WTC11 (cell line): ENCODE results near the gene ZSWIM2.

Source experiments
- ARID4B ChIP-seq: sonication (generic); formaldehyde crosslinking; IDR thresholded peaks from 2 replicates; pipeline ENCODE4 v1.8.0; 2023; ENCODE audit warnings: missing genetic modification reagents, mild to moderate bottlenecking, borderline replicate concordance
- ATF2 ChIP-seq: sonication (generic); formaldehyde crosslinking; IDR thresholded peaks from 2 replicates; pipeline ENCODE4 v1.8.1; 2022; ENCODE audit warnings: low read depth, missing genetic modification reagents, borderline replicate concordance
- CTCF ChIP-seq: fragments of 200-600 bp; IDR thresholded peaks from 2 replicates; pipeline ENCODE4 v1.8.0; 2022; ENCODE audit warnings: antibody characterized with exemption
- ETV6 ChIP-seq: sonication (generic); formaldehyde crosslinking; IDR thresholded peaks from 2 replicates; pipeline ENCODE4 v1.8.1; 2022; ENCODE audit warnings: mild to moderate bottlenecking, missing genetic modification reagents
- FOXP4 ChIP-seq: sonication (generic); formaldehyde crosslinking; IDR thresholded peaks from 2 replicates; pipeline ENCODE4 v1.8.0; 2022; ENCODE audit warnings: mild to moderate bottlenecking, missing genetic modification reagents
- JUN ChIP-seq: sonication (generic); formaldehyde crosslinking; IDR thresholded peaks from 2 replicates; pipeline ENCODE4 v1.8.0; 2023; ENCODE audit warnings: mild to moderate bottlenecking, missing genetic modification reagents
- MYBL2 ChIP-seq: sonication (generic); formaldehyde crosslinking; IDR thresholded peaks from 2 replicates; pipeline ENCODE4 v1.8.1; 2023; ENCODE audit warnings: mild to moderate bottlenecking, moderate library complexity, missing genetic modification reagents
- NFYB ChIP-seq: sonication (generic); formaldehyde crosslinking; conservative IDR thresholded peaks from 2 replicates; pipeline ENCODE4 v1.8.0; 2022; ENCODE audit warnings: low read depth, missing genetic modification reagents
- PRDM15 ChIP-seq: sonication (generic); formaldehyde crosslinking; IDR thresholded peaks from 2 replicates; pipeline ENCODE4 v1.8.0; 2022; ENCODE audit warnings: missing genetic modification reagents
- TEAD4 ChIP-seq: sonication (generic); formaldehyde crosslinking; IDR thresholded peaks from 2 replicates; pipeline ENCODE4 v1.8.0; 2022; ENCODE audit warnings: mild to moderate bottlenecking, missing genetic modification reagents
- USF1 ChIP-seq: sonication (generic); formaldehyde crosslinking; IDR thresholded peaks from 2 replicates; pipeline ENCODE4 v1.8.0; 2022; ENCODE audit warnings: mild to moderate bottlenecking, missing genetic modification reagents
- ZNF121 ChIP-seq: sonication (generic); formaldehyde crosslinking; IDR thresholded peaks from 2 replicates; pipeline ENCODE4 v1.8.0; 2023; ENCODE audit warnings: missing genetic modification reagents
- ZNF219 ChIP-seq: sonication (generic); formaldehyde crosslinking; IDR thresholded peaks from 2 replicates; pipeline ENCODE4 v1.8.0; 2023; ENCODE audit warnings: missing genetic modification reagents, mild to moderate bottlenecking, borderline replicate concordance
- ZNF416 ChIP-seq: fragments of 250-450 bp; sonication (Bioruptor Pico); IDR thresholded peaks from 2 replicates; pipeline ENCODE4 v1.9.0; 2021; ENCODE audit warnings: mild to moderate bottlenecking, inconsistent platforms

GRCh38 chr2:186871881-186872280 is 22.9 kb upstream of the ZSWIM2 start:
- no peak for TF ChIP-seq ZNF219 (CRISPR knock-in tag)
- TF ChIP-seq NFYB (CRISPR knock-in tag) = no peak
- TF ChIP-seq ATF2 = no peak
- TF ChIP-seq CTCF = no peak
- no peak for TF ChIP-seq FOXP4 (CRISPR knock-in tag)
- no peak for TF ChIP-seq ETV6
- no peak for TF ChIP-seq TEAD4 (CRISPR knock-in tag)
- no peak for TF ChIP-seq JUN (CRISPR knock-in tag)
- TF ChIP-seq PRDM15 (CRISPR knock-in tag) = no peak
- no peak for TF ChIP-seq ARID4B (CRISPR knock-in tag)
- no peak for TF ChIP-seq ZNF121 (CRISPR knock-in tag)
- TF ChIP-seq ZNF416 = no peak
- no peak for TF ChIP-seq USF1 (CRISPR knock-in tag)
- TF ChIP-seq MYBL2 (CRISPR knock-in tag) = no peak
